Skeletal muscle tissue (tissue), 4 donors: ENCODE results near the gene PHF21A. TPM values are rescaled to one million over a fixed set of nuclear protein-coding genes. Genes with fewer than 3 reads are reported as not detected.

Experiments
- H3K27ac ChIP-seq: one replicate; pipeline ENCODE4 v1.7.0; 2013; ENCODE audit warnings: mild to moderate bottlenecking, low read depth, low read length, inconsistent platforms
- H3K27me3 ChIP-seq, 3 donors: one replicate each; pipeline ENCODE4 v1.7.0; 2013; ENCODE audit warnings: low read length in 3 of 3; ENCODE audit not compliant: control insufficient read depth in 3 of 3, insufficient read depth in 3 of 3
- H3K36me3 ChIP-seq, 3 donors: one replicate each; pipeline ENCODE4 v1.7.0; 2013; ENCODE audit warnings: low read length in 3 of 3; ENCODE audit not compliant: control insufficient read depth in 3 of 3, insufficient read depth in 3 of 3
- H3K4me1 ChIP-seq, 3 donors: one replicate each; pipeline ENCODE4 v1.7.0; 2013; ENCODE audit warnings: low read length in 3 of 3, mild to moderate bottlenecking in 3 of 3; ENCODE audit not compliant: control insufficient read depth in 3 of 3, insufficient read depth in 3 of 3
- H3K4me3 ChIP-seq, 3 donors: one replicate each; pipeline ENCODE4 v1.7.0; 2013; ENCODE audit warnings: low read length in 3 of 3
- H3K9ac ChIP-seq, 3 donors: one replicate each; pipeline ENCODE4 v1.7.0; 2013; ENCODE audit warnings: low read length in 3 of 3, mild to moderate bottlenecking in 3 of 3, moderate library complexity in 2 of 3, low read depth in 1 of 3
- H3K9me3 ChIP-seq, 3 donors: one replicate each; pipeline ENCODE4 v1.7.0; 2013; ENCODE audit warnings: low read length in 3 of 3; ENCODE audit not compliant: control insufficient read depth in 3 of 3
- total RNA-seq: library from RNA; depleted of rRNA; stranded (reverse); fragments of >200 nt; gene quantifications from one replicate; pipeline ENCODE4 v1.2.3, GENCODE V29; 2014
- donor health status: Osteomylitis.

The PHF21A gene
- total RNA-seq, 1 donor from 2014 or later, result 16.2 TPM

- no peak overlapping the region for H3K27ac ChIP-seq
- no peaks in the 10 kb centered on the region for H3K27me3 ChIP-seq
- H3K4me3 ChIP-seq, result no peak overlapping the region
- H3K9me3 ChIP-seq, result no peaks in the 10 kb centered on the region
- H3K4me1 ChIP-seq, result peaks cover 0 to 12% (median 9%) of the 10 kb centered on the region in 3 donors
- H3K9ac ChIP-seq, result no peak overlapping the region
- no peaks in the 10 kb centered on the region for H3K36me3 ChIP-seq
Measured at GRCh38 chr11:46114378-46114777, 6.9 kb downstream of the PHF21A start.

DNA sequence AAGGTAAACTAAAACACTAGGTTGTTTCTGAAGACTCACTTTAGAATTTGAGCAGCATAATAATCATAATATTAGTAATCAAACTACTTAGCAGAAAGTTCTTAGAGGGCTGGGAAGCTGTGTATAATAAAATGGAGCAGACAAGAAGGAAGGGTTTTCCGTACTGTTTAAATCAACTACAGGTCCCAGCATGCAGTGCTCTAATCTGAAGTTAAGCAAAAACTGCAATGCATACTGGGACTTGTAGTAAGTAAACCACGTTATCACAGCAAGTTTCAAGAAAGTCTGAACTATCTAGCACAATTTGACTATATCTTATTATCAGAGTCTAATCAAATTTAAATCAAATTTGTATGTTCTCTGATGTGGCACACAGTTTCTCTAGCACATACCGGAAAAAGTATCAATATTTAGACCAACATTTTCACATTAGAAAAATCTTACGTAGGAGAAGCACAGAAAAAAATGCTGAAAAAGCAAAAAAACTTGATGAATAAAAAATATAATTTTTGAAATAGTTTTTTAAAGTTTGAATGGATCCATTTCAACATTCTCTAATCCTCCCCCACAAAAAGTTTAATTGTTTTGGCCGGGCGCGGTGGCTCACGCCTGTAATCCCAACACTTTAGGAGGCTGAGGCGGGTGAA, 8.2 kb downstream of the PHF21A start:
- Histone ChIP-seq H3K9me3 (no peaks in the 10 kb centered on the region), H3K4me3 (peak overlapping the region in 2 of 3 donors; percentile 4 to 7), H3K9ac (peak overlapping the region in 1 of 3 donors; percentile 1), H3K27me3 (no peaks in the 10 kb centered on the region), H3K36me3 (no peaks in the 10 kb centered on the region), H3K4me1 (peaks cover 0 to 3% (median 3%) of the 10 kb centered on the region in 3 donors), H3K27ac (no peak overlapping the region)

- Histone ChIP-seq H3K4me3 (no peak overlapping the region), H3K27ac (no peak overlapping the region), H3K9ac (no peak overlapping the region), H3K4me1 (peaks cover 0 to 16% (median 6%) of the 10 kb centered on the region in 3 donors), H3K9me3 (no peaks in the 10 kb centered on the region), H3K36me3 (no peaks in the 10 kb centered on the region), H3K27me3 (no peaks in the 10 kb centered on the region)
Measured at GRCh38 chr11:46108751-46109150, 12.5 kb downstream of the PHF21A start.

DNA sequence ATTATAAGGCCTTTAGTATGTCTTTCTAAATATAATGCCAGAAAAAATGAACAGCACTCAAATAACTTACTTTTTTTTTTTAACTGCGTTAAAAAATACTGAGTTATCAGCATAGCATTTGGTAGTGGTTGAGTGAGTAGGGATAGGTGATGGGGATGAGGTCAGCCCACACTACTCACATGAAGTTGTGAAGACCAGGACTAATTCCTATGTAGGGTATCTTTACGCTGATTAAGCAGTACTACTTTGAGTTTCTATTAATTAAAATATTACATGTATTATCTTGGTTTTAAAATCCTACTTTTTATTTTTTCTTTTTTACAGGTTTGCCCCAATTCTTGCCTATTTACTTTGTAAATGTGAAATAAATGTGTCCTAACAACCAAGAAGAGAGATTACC, 13.5 kb downstream of the PHF21A start:
- H3K4me1 ChIP-seq, result peaks cover 0 to 16% (median 6%) of the 10 kb centered on the region in 3 donors
- no peaks in the 10 kb centered on the region for H3K27me3 ChIP-seq
- no peak overlapping the region for H3K9ac ChIP-seq
- H3K9me3 ChIP-seq, result no peaks in the 10 kb centered on the region
- no peak overlapping the region for H3K27ac ChIP-seq
- H3K4me3 ChIP-seq, result no peak overlapping the region
- H3K36me3 ChIP-seq, result no peaks in the 10 kb centered on the region

DNA sequence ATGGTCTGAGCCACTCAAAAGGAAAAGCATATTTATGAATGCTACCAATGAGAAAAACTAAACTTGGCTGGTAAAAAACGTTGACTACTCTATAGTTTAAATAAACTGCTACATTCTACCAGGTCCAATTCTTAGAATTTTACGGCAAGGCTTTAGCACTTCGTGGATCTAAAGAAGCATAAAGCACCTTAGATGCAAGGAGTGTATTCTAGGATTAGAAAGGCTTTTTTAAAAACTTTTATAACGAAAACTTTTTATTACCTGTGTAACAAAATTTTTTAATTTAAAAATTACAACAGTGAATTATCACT, 13.9 kb downstream of the PHF21A start:
- Histone ChIP-seq H3K9ac (no peak overlapping the region), H3K9me3 (no peaks in the 10 kb centered on the region), H3K4me1 (peaks cover 0 to 16% (median 6%) of the 10 kb centered on the region in 3 donors), H3K27ac (no peak overlapping the region), H3K27me3 (no peaks in the 10 kb centered on the region), H3K36me3 (no peaks in the 10 kb centered on the region), H3K4me3 (no peak overlapping the region)

- H3K9ac ChIP-seq, result no peak overlapping the region
- no peak overlapping the region for H3K4me3 ChIP-seq
- H3K9me3 ChIP-seq, result no peaks in the 10 kb centered on the region
- no peaks in the 10 kb centered on the region for H3K27me3 ChIP-seq
- H3K27ac ChIP-seq, result no peak overlapping the region
- no peaks in the 10 kb centered on the region for H3K36me3 ChIP-seq
- H3K4me1 ChIP-seq, result peaks cover 0 to 16% (median 6%) of the 10 kb centered on the region in 3 donors
Measured at GRCh38 chr11:46106530-46107407, 14.5 kb downstream of the PHF21A start.

- H3K9ac ChIP-seq, result no peak overlapping the region
- H3K9me3 ChIP-seq, result no peaks in the 10 kb centered on the region
- peaks cover 0 to 16% (median 6%) of the 10 kb centered on the region in 3 donors for H3K4me1 ChIP-seq
Measured at GRCh38 chr11:46105926-46106325, 15.3 kb downstream of the PHF21A start.

DNA sequence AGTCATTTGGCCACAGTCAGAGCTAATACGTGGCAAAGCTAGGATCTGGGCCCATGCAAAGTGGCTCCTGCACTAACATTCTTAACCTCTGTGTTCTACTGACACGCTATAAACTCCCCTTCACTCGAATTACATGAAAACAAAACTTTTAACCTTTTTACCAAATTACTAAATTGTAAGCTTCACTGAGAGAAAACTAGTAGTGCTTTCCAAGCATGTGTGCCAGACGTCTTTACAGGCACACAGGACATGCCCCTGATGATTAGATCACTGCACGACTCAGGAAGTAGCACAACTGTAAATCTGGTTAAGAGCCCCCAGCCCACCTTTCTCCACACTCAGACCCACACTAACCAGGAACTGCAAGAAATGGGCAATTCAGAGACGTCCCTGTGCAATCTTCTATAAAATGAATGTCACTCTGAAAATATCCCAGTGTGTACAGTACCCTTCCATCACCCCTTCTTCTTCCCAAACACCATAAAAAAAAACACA, 16.1 kb downstream of the PHF21A start:
- Histone ChIP-seq H3K27ac (no peak overlapping the region), H3K4me1 (peaks cover 0 to 21% (median 9%) of the 10 kb centered on the region in 3 donors), H3K4me3 (no peak overlapping the region)

More at GRCh38 chr11:46105926-46106325, 15.3 kb downstream of the PHF21A start:
- Histone ChIP-seq H3K27me3 (no peaks in the 10 kb centered on the region), H3K36me3 (no peaks in the 10 kb centered on the region), H3K4me3 (no peak overlapping the region), H3K27ac (no peak overlapping the region)

GRCh38 chr11:46102843-46103242, 18.4 kb downstream of the PHF21A start:
- no peaks in the 10 kb centered on the region for H3K9me3 ChIP-seq
- no peaks in the 10 kb centered on the region for H3K36me3 ChIP-seq
- peaks cover 9 to 27% (median 23%) of the 10 kb centered on the region in 3 donors for H3K4me1 ChIP-seq
- H3K9ac ChIP-seq, result no peak overlapping the region
- no peak overlapping the region for H3K4me3 ChIP-seq
- no peaks in the 10 kb centered on the region for H3K27me3 ChIP-seq
- H3K27ac ChIP-seq, result no peak overlapping the region

More for the DNA sequence above, 16.1 kb downstream of the PHF21A start:
- no peaks in the 10 kb centered on the region for H3K36me3 ChIP-seq
- H3K9ac ChIP-seq, result no peak overlapping the region
- H3K9me3 ChIP-seq, result no peaks in the 10 kb centered on the region
- no peaks in the 10 kb centered on the region for H3K27me3 ChIP-seq

GRCh38 chr11:46100670-46101069, 20.6 kb downstream of the PHF21A start:
- Histone ChIP-seq H3K9me3 (no peaks in the 10 kb centered on the region), H3K27me3 (no peaks in the 10 kb centered on the region), H3K9ac (no peak overlapping the region), H3K4me3 (no peak overlapping the region), H3K36me3 (no peaks in the 10 kb centered on the region), H3K4me1 (peaks cover 11 to 22% (median 20%) of the 10 kb centered on the region in 3 donors), H3K27ac (no peak overlapping the region)
